Measurements from ENCODE around the gene FMN1.

Gene FMN1

DNA sequence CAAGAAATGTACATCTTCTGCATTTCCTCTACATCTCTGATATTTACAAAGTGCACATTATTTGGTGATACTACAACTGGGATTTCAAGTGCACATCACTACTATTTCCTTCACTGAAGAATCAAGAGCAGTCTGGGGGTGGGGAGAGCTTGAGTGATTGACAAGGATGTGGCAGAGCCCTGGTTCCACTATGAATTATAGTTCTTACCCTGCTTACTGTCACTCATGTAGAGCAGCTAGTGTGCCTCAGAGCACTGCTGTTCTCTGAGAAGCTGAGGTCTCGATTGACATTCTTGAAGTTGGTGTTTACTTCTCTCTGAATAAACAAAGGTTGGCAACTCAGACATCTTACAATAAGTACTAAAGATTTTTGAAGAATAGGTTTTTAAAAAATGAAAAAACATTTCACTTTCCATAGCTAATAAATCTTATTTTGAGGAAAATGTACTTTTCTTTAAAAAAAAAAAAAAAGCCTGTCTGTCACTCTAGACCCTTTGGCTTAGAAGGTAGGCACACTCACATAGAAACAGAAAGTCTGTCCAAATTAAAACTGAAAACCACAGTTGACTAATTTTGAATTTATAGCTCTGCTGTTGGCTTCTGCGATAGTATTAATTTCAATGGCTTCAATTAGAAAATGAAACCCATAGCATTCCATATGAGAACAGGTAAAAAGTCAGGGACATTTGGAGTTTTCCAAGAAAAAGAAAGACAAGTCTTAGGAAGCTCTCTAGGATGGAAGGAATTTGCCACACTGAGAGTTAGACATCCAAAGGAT is 471.2 kb downstream of the FMN1 start:
- DNase-seq (ENCODE audit: low spot score): no peak

GRCh38 chr15:32722136-32722535 is 472.4 kb downstream of the FMN1 start:
- DNase-seq (ENCODE audit: low spot score): no peak

- DNase-seq (ENCODE audit: low spot score): no peak
These were observed 472.9 kb downstream of the FMN1 start for GRCh38 chr15:32721596-32721995.

- DNase-seq (ENCODE audit: low spot score): no peak
These were observed 475.4 kb downstream of the FMN1 start for GRCh38 chr15:32718821-32719716.

GRCh38 chr15:32718227-32718820 is 476.2 kb downstream of the FMN1 start:
- DNase-seq (ENCODE audit: low spot score): no peak

GRCh38 chr15:32717426-32718226 is 476.9 kb downstream of the FMN1 start, which contains the start of gene GREM1:
GREM1 (plus strand) TSS chr15:32718004; CDS start chr15:32730691, 12,687 bp downstream.
- DNase-seq (ENCODE audit: low spot score): no peak

DNA sequence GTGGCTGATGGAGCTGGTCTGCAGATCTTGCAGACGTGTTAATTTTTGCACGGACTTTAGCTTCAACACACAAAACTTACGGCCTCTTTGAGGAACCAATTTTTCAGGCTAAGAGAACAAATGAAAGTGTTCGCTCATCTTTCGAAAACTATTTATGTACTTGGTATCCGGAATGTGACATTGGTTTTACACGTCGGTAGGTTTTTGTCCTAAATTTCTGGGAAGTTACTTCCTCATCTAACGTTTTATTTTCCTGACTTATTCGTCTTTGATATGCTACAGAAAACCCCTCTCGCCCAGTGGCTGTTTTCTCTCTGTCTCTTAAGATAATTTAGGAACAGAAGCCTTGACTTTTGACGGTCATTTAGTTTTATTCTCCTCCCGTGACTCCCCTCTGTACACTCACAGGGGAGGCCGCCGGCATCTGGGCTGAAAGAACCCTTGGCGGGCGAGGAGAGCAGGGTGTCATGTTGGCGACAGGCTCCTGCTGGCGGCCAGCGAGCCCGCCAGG is 477.5 kb downstream of the FMN1 start:
- DNase-seq (ENCODE audit: low spot score): no peak

- DNase-seq (ENCODE audit: low spot score): no peak
These were observed 478.1 kb downstream of the FMN1 start for GRCh38 chr15:32716216-32716914.
